A673 (cell line): ENCODE data around the gene RALA. TPM values are rescaled to one million over a fixed set of nuclear protein-coding genes. Genes with fewer than 3 reads are reported as not detected.

ENCODE experiments used
- BruUV-seq: library from RNA; stranded (reverse); fragments of 400-500 nt; replicated peaks from 2 replicates; lab custom pipeline; 2021; lab: Mats Ljungman, UMichigan
- CTCF ChIA-PET: fragments of 300-600 bp; sonication (Branson Sonifier 250); formaldehyde crosslinking; loops from one replicate; lab custom pipeline; 2022; ENCODE audit warnings: antibody characterized with exemption; lab: Charles Lee
- POLR2A ChIA-PET: fragments of 300-600 bp; sonication (Branson Sonifier 250); formaldehyde crosslinking; loops from one replicate; lab custom pipeline; 2022; ENCODE audit warnings: antibody characterized with exemption; ENCODE audit not compliant: low non-redundant PET; lab: Charles Lee
- DNase-seq: peaks from one replicate; pipeline ENCODE4 v3.0.0-alpha.2; 2015; ENCODE audit warnings: low spot score
- H3K27ac ChIP-seq: fragments of 200-600 bp; sonication (generic); 2 replicates; pipeline ENCODE4 v1.5.1; 2016; ENCODE audit warnings: mixed run types, low read depth, mild to moderate bottlenecking, mixed read lengths, antibody characterized with exemption, low read length; ENCODE audit not compliant: poor library complexity, severe bottlenecking
- H3K27me3 ChIP-seq: fragments of 200-600 bp; sonication (generic); replicated peaks from 2 replicates; pipeline ENCODE4 v1.6.1; 2017; ENCODE audit warnings: mixed run types, low read depth, mild to moderate bottlenecking, mixed read lengths, antibody characterized with exemption, low read length; ENCODE audit not compliant: insufficient read depth, poor library complexity
- H3K36me3 ChIP-seq: fragments of 200-600 bp; sonication (generic); 2 replicates; pipeline ENCODE4 v1.6.1; 2016; ENCODE audit warnings: mixed run types, mild to moderate bottlenecking, mixed read lengths, antibody characterized with exemption, low read length; ENCODE audit not compliant: insufficient read depth, poor library complexity, severe bottlenecking
- H3K4me1 ChIP-seq: fragments of 200-600 bp; sonication (generic); 2 replicates; pipeline ENCODE4 v1.6.1; 2017; ENCODE audit warnings: mixed run types, mild to moderate bottlenecking, mixed read lengths, antibody characterized with exemption, low read length; ENCODE audit not compliant: insufficient read depth, poor library complexity, severe bottlenecking
- H3K4me3 ChIP-seq: fragments of 200-600 bp; sonication (generic); 2 replicates; pipeline ENCODE4 v1.5.1; 2016; ENCODE audit warnings: low read depth, mixed run types, mild to moderate bottlenecking, mixed read lengths, low read length; ENCODE audit not compliant: poor library complexity, severe bottlenecking
- H3K9me3 ChIP-seq: fragments of 200-600 bp; sonication (generic); 2 replicates; pipeline ENCODE4 v1.6.1; 2016; ENCODE audit warnings: mixed run types, low read depth, mild to moderate bottlenecking, mixed read lengths, antibody characterized with exemption, low read length; ENCODE audit not compliant: poor library complexity, severe bottlenecking
- CTCF ChIP-seq: fragments of 300-800, 200-600 bp; sonication (generic); conservative IDR thresholded peaks from 2 replicates; pipeline ENCODE4 v1.5.1; 2017; ENCODE audit warnings: low read depth, mild to moderate bottlenecking, antibody characterized with exemption, low read length, moderate library complexity, mixed read lengths
- EZH2 ChIP-seq: fragments of 200-600 bp; sonication (generic); IDR thresholded peaks from 2 replicates; pipeline ENCODE4 v1.6.1; 2017; ENCODE audit warnings: borderline replicate concordance, low read depth, mild to moderate bottlenecking, mixed read lengths, antibody characterized with exemption, low read length; ENCODE audit not compliant: poor library complexity, severe bottlenecking
- intact Hi-C: fragments of 100-400 bp; cut with micrococcal nuclease; formaldehyde crosslinking; loops from one replicate; pipeline ENCODE4 v1.10.0; 2022; ENCODE audit not compliant: unreplicated experiment
- total RNA-seq: library from RNA; stranded (reverse); gene quantifications from 2 replicates; pipeline ENCODE4 v1.2.3, GENCODE V29; 2021

RALA gene
- total RNA-seq, 1 experiment from 2014 or later = 33.9 TPM

DNA sequence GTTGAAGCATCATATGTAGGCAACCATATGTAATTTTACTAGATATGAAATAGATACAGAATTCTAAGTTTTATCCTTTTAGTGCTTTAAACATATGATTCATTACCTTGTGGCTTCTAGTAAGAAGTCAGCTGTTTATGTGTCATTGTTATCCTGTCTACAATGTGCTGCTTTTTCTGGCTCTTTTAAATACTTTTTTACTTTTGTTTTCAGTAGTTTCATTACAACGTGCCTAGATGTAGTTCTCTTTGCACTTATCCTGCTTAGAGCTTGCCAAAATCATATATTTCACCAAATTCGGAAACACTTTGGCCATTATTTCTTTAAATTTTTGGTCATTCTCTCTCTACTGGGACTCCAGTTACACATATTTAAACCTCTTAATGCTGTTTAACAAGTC is 30.8 kb upstream of the RALA start:
- ChIA-PET POLR2A (no interaction called here), CTCF (no interaction called here)
- H3K4me1 ChIP-seq = peaks cover 12% of the 10 kb centered on the region
- no TSS peak for BruUV-seq
- H3K36me3 ChIP-seq = no peaks in the 10 kb centered on the region
- H3K27me3 ChIP-seq = no peaks in the 10 kb centered on the region
- H3K9me3 ChIP-seq = no peaks in the 10 kb centered on the region
- TF ChIP-seq CTCF (no peak), EZH2 (no peak)
- no peak overlapping the region for H3K27ac ChIP-seq
- H3K4me3 ChIP-seq = no peak overlapping the region
- intact Hi-C loops = no loop called here
- DNase-seq = no peak

DNA sequence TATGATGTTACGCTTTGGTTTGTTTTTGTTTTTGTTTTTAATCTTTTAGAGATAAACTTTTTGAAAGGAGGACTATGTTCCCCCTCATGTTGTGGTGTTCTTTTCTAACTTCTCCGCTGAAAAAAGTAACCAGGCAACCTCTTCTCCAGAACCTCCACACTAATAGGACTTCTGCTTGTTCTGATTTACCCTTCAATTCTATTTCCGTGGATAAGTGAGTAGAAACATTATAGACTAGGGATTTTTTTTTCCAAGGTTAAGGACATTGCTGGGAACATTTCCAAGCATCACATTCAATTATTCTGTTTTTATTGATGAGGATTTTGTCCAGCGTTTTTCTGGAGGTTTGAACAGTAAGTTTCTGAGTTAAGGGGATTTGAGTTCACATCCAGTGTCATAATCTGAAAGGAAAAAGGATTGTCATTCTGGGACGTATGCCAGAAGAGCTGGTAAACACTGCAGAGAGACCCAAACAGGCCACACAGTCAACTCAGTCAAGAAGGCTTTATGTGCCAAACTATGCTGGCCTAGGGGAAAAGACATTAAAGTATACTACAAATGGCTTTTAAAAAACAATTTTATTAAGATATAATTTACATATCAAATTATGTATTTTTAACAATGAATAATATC is 28.3 kb upstream of the RALA start:
- Histone ChIP-seq H3K4me3 (no peak overlapping the region), H3K4me1 (peaks cover 6% of the 10 kb centered on the region), H3K9me3 (no peaks in the 10 kb centered on the region), H3K27me3 (no peaks in the 10 kb centered on the region), H3K36me3 (no peaks in the 10 kb centered on the region), H3K27ac (no peak overlapping the region)
- CTCF ChIA-PET = interaction anchor here (0.7 kb wide), 1 partner anchor 14 kb away, joined by 3 read pairs; no protein-coding TSS in a partner anchor
- DNase-seq = peak; percentile 69
- intact Hi-C loops = no loop called here
- no TSS peak for BruUV-seq
- TF ChIP-seq CTCF (no peak), EZH2 (no peak)
- POLR2A ChIA-PET = no interaction called here

GRCh38 chr7:39602351-39602750 is 21.0 kb upstream of the RALA start:
- TF ChIP-seq EZH2 = no peak
- TF ChIP-seq CTCF = no peak
- no peak for DNase-seq
- no peak overlapping the region for H3K27ac ChIP-seq
- POLR2A ChIA-PET = no interaction called here
- no peaks in the 10 kb centered on the region for H3K9me3 ChIP-seq
- intact Hi-C loops = no loop called here
- no peaks in the 10 kb centered on the region for H3K36me3 ChIP-seq
- no peaks in the 10 kb centered on the region for H3K27me3 ChIP-seq
- CTCF ChIA-PET = no interaction called here
- no TSS peak for BruUV-seq
- H3K4me3 ChIP-seq = no peak overlapping the region
- H3K4me1 ChIP-seq = no peaks in the 10 kb centered on the region
